HG03457 (cell line): ENCODE results near the gene ARHGEF12.
"Not testable (repeated sequence)": the region's sequence is repeated elsewhere in the genome, so short reads cannot be mapped to it uniquely, and the experiment has no call there.

Experiments used
- ATAC-seq: cut with Tn5 transposase; IDR thresholded peaks from one replicate; pipeline ENCODE4 v1.9.1; 2021; ENCODE audit warnings: moderate number of reproducible peaks; ENCODE audit not compliant: unreplicated experiment

ARHGEF12 gene

DNA sequence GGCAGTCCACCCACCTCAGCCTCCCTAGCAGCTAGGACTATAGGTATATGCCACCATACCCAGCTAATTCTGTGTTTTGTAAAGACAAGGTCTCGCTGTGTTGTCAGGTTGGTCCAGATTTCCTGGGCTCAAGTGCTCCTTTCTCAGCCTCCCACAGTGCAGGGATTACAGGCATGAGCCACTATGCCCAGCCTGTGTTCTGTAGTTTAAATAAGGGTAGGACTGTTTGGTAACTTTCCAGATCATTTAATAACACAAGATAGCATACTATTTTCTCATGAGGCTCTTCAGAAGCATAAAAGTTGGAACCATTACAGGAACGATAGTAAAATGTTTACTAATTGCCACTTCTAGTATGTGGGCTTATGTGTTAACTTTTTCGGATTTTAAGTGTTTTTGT, 137.3 kb downstream of the ARHGEF12 start:
- no peak for ATAC-seq

- no peak for ATAC-seq
Observed at GRCh38 chr11:120482149-120482548, 145.9 kb downstream of the ARHGEF12 start.

DNA sequence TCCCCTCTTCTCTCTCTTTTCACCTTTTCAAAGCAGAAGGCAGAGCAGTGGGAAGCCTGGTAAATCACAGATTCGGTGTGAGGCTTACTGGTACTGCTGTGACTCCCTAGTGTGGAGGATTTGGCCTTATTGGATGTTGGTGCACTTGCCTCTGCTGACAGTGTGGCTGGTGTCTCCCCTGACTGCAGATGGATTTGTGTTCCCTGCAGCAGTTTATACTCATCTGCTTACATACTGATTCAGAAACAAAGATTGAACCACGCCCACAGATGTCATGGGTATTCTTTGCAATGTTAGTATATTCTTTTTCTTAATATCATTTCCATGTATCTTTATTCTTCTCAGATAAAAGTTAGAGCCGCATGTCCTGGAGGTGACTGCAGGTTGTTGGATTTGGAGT, 148.5 kb downstream of the ARHGEF12 start:
- ATAC-seq, result no peak

- ATAC-seq, result no peak
Observed at GRCh38 chr11:120486138-120486537, 149.9 kb downstream of the ARHGEF12 start.

DNA sequence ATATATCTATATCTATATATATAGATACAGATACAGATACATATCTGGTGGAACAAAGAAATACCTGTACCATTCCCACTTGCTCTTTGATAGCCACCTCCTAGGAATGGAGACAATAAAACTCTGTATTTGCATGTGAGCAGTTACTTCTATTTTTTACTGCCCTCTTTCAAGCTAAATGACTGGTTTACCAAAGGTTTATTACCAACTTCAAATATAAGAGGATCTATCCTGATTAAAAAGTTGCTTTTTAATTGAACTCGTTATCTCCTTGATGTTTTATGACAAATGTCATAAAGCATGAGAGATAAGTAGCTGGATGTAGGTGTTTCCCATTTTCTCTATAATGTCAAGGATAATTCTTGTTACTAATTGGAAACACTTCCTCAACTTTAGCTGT, 153.6 kb downstream of the ARHGEF12 start:
- ATAC-seq, result no peak

DNA sequence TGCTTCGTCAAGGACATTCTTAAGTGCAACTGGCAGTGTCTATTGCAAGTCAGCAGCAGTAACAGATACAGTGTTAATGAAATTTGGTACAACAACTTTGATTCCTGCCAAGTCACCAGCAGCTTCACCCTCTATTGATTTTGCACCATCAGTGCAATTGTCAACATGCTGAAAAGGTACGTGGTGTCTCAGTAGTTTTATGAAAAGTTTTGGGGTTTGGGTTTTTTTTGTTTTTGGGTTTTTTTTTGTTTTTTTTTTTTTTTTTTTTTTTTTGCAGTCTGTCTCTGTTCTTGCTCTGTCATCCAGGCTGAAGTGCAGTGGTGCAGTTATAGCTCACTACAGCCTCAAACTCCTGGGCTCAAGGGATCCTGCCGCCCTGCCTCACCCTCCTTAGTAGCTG, 156.3 kb downstream of the ARHGEF12 start:
- ATAC-seq, result no peak

- no peak for ATAC-seq
Observed at GRCh38 chr11:120494595-120494994, 158.4 kb downstream of the ARHGEF12 start.

GRCh38 chr11:120499088-120499487, 162.9 kb downstream of the ARHGEF12 start:
- ATAC-seq, result no peak

GRCh38 chr11:120499859-120500258, 163.6 kb downstream of the ARHGEF12 start:
- no peak for ATAC-seq

DNA sequence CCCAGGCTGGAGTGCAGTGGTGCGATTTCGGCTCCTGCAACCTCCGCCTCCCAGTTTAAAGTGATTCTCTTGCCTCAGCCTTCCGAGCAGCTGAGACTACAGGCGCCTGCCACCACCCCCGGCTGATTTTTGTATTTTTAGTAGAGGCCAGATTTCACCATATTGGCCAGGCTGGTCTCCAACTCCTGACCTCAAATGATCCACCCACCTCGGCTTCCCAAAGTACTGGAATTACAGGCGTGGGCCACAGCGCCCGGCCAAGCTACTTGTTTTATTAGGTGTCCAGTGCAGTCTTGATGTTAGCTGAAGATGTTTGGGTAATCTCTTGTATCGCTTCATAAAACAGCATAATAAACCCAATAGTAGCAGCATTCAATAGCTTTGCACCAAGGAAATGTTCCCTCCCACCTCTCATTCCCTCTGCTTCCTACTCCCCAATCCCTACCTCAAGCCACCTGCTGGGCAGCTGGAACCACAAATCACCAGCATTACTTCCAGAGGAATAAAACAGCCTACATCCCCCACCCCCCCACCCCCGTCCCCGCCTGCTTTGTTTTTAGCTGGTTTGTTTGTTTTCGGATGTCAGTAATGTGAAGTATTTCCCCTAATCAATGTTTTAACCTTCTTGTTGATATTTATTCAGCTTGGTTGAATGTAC, 164.3 kb downstream of the ARHGEF12 start:
- ATAC-seq, result no peak

DNA sequence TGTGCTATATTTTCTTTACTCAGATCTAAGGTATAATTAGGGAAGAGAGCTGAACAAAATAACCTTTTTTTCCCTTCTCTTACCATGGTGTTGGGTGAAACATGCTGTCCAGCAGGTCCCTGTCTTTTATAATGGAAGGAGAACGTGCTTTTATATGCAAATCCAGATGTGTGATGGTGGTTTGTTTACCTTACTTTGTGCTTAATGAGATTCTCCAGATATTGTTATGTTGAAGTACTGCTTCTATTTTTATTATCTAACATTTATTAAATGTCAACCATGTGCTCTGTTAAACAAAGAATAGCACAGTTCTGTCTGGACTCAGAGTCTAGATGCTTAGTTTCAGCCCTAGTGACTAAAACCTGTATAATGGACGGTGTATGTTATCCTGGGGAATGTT, 165.2 kb downstream of the ARHGEF12 start:
- no peak for ATAC-seq

DNA sequence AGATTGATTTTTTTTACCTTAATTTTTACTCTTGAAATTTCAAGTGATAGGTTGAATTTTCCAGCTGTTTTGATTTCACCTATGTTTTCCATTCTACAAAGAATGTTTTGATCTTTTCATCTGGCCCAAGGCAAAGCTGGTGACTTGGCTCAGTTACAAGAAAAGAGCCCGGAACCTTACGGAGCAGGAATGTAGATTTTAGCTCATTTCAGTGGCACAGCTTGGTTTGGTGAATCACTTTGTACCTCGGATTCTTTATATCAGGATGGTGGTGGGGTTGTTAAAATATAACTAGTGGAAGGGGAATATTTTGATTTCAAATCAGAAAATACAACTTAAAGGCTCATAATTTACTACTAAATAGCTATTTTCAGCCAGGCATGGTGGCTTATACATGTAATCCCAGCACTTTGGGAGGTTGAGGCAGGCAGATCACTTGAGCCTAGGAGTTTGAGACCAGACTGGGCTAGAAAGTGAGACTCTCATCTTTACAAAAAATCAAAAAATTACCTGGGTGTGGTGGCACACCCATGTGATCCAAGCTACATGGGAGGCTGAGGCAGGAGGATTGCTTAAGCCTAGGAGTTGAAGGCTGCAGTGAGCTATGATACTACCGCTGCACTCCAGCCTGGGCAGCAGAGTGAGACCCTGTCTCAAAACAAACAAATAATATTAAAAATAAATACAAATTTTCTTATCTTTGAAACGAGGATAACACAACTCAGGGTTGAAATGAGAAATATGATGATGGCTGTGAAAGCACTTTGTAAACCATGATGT, 166.0 kb downstream of the ARHGEF12 start:
- ATAC-seq, result no peak

DNA sequence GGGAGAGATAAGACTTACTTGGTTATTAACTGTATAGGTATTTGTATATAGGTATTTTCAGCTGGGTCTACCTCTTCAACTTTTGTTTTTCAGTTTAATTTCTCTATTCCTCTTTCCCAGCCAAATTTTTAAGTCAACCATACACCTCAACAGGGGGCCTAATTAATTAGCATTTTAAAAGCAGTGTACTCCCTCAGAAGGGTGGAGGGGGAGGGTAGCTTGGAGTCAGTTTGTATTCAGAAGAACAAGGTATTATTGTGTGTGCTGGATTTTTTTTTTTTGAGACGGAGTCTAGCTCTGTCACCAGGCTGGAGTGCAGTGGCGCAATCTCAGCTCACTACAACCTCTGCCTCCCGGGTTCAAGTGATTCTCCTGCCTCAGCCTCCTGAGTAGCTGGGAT, 167.3 kb downstream of the ARHGEF12 start:
- not testable (repeated sequence) for ATAC-seq

DNA sequence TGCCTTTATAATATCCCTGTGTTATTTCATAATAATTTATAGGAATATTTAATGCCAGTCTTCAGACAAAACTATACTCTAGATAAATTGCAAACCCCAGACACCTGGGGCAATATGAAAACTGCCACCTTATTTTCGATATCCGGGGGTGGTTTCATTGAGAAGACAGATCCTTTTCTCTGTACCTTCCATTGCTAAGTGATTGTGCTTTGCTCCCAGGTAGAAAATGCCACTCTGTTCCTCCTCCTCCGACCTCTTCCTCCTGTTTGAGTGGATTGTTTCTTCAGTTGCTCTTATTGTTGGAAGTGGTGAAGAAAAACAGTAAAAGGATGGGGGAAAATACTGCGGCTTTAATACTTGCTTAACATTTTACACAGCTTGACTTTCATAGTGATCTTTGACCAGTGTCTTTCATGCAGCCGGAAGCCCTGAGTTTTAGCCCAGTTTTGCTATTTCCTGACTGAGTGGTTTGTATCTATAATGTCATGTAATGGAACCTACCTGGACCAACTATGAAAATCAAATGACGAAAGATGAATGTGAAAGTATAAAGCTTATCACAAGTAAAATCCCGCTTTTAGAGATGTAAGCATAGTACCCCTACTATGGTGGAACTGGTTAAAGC, 169.7 kb downstream of the ARHGEF12 start:
- no peak for ATAC-seq

- no peak for ATAC-seq
Observed at GRCh38 chr11:120509346-120510053, 173.3 kb downstream of the ARHGEF12 start.

GRCh38 chr11:120510406-120511115, 174.3 kb downstream of the ARHGEF12 start:
- ATAC-seq, result no peak

GRCh38 chr11:120511116-120511819, 175.1 kb downstream of the ARHGEF12 start, which contains the start of gene GRIK4:
Gene GRIK4, plus strand, starts transcription at chr11:120511748. Its CDS starts 148,571 bp downstream, at chr11:120660319.
- no peak for ATAC-seq

DNA sequence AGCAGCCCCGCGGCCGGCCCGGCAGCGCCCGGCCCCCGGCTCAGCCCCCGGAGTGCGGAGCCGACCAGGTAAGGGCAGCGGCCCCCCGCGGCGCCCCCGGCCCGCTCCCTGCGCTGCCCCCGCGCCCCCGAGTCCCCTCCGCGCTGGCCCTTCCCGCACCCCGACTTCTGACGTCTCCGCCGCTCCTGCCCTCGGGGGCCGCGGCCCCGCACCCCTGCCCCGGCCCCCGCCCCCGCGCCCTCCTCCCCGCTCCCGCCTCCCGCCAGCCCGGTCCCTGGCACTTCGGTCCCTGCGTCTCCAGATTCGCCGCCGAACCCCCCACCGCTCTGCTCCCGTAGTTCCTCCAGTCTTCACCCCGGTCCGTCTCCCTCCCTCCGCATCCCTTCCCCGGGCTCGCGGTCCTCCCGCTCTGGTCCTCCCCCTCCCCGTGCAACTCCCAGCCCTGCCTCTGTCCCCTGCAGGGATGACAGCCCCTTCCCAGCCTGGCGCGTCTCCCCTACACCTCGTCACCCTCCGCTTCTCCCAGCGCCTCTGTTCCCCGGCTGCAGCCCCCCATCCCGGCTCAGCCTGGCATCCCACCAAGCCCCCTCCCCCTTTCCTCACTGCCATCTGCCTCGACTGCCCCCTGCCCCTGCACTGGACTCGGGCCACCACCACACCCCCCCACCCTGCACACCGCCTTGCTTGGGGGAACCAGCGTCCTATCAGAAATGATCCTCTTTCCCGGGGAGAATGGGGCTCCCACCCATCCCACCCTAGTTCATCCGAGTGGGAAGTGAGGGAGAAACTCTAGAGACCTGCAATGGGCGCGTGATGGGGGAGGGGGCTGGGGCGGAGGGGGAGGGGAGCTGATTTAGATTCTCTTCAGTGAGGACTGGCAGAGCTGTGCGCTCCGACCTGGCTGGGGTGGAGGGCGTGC, 175.9 kb downstream of the ARHGEF12 start:
- ATAC-seq, result no peak
